HK-2 (cell line): ENCODE results near the gene SIRT4.
"Not testable (repeated sequence)": the region's sequence is repeated elsewhere in the genome, so short reads cannot be mapped to it uniquely, and the experiment has no call there.

Experiments
- DNase-seq: peaks from one replicate; pipeline ENCODE4 v3.0.0-alpha.2; 2018; ENCODE audit not compliant: unreplicated experiment

Gene SIRT4

GRCh38 chr12:120335447-120335846, 33.3 kb downstream of the SIRT4 start:
- DNase-seq, result peak; percentile 75

GRCh38 chr12:120336392-120336791, 34.3 kb downstream of the SIRT4 start:
- DNase-seq, result not testable (repeated sequence)

- DNase-seq, result no peak
Observed at GRCh38 chr12:120337730-120338129, 35.6 kb downstream of the SIRT4 start.

- no peak for DNase-seq
Observed at GRCh38 chr12:120339256-120339655, 37.1 kb downstream of the SIRT4 start.

DNA sequence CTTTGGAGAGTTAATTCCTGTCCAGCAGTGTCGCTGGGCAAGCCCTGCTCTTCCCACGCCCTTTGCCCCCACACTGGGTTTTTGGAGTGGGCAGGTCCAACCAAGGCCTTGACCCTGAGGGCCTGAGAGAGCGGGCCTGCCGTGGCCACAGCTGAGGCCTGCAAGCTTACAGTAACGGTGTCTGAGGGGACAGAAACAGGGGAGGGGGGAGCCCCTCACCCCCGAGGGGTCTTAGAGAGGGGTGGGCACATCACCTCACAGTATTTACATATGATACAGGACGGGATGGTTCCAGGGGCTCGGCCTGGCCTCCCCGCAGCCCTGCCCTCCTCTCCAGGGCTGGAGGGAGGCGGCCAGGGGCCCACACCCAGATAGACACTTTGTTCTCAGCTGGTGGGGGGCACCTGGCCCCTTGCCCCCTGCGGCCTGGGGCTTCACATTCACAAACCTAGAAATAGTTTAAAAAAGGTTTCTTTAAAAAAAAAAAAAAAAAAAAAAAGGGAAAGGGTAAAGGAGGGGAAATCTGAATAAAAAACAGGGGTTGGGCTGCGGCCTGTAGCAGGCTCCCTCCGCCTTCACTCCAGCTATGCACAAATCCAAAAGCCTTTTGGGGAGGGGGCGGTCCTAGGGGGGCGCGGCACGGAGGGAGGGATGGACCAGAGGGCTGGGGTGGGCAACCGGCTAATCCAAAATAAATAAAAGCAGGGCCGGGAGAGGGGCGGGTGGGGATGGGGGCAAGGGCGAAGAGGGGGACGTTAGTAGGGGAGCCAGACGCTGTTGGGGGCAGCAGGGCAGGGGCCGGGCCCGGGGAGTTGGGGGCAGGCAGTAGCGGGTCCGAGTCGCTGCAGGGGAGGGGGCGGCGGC, 40.3 kb downstream of the SIRT4 start:
- DNase-seq, result no peak

GRCh38 chr12:120343039-120343537, 41.0 kb downstream of the SIRT4 start:
- DNase-seq, result no peak

DNA sequence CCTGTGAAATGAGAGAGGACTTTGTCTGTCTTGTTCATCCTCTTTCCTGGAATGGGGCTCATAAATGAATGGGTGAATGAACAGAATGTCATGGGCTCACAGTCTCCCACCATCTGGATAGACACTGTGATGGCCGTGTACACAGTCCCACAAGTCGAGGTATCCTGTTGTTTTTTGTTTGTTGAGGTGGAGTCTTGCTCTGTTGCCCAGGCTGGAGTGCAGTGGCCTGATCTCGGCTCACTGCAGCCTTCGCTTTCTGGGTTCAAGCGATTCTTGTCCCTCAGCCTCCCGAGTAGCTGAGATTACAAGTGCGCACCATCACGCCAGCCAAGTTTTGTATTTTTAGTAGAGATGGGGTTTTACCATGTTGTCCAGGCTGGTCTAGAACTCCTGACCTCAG, 41.6 kb downstream of the SIRT4 start:
- no peak for DNase-seq

- DNase-seq, result no peak
Observed at GRCh38 chr12:120346031-120346430, 43.9 kb downstream of the SIRT4 start.

- DNase-seq, result no peak
Observed at GRCh38 chr12:120346681-120347080, 44.6 kb downstream of the SIRT4 start.

DNA sequence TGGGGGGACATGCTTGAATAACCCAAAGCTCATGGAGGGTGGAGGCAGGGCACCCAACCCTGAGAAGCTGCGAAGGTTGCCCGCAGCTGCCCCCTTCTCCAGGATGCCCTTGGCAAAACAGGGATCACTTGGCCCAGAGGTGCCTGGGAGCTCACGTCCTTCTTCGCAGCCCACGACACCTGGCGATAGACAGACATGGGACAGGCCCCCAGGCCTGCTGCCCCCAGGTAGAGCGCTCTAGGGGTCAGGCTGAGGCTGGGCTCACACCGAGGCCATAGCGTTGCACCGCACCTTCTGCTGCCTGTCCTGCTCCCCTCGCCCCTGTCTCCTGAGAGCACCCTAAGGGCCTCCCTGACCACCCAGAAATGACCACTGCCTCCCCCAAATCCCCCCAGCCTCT, 45.6 kb downstream of the SIRT4 start:
- no peak for DNase-seq

GRCh38 chr12:120350576-120351350, 48.6 kb downstream of the SIRT4 start:
- DNase-seq, result no peak

DNA sequence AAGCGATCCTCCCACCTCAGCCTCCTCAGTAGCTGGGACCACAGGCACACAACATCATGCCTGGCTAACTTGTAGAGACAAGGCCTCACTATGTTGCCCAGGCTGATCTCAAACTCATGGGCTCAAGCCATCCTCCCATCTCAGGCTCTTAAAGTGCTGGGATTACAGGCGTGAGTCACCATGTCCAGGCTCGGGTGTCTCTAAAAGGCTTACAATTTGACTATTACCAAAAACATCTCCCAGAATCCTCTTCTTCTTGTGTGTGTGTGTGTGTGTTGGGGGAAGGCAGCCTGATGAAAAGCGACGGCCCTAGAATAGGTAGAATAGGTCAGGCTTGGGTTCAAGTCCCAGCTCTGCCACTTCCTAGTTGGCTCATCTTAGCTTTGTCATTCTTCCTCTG, 50.0 kb downstream of the SIRT4 start:
- DNase-seq, result peak; percentile 26

GRCh38 chr12:120353136-120353535, 51.0 kb downstream of the SIRT4 start:
- no peak for DNase-seq

DNA sequence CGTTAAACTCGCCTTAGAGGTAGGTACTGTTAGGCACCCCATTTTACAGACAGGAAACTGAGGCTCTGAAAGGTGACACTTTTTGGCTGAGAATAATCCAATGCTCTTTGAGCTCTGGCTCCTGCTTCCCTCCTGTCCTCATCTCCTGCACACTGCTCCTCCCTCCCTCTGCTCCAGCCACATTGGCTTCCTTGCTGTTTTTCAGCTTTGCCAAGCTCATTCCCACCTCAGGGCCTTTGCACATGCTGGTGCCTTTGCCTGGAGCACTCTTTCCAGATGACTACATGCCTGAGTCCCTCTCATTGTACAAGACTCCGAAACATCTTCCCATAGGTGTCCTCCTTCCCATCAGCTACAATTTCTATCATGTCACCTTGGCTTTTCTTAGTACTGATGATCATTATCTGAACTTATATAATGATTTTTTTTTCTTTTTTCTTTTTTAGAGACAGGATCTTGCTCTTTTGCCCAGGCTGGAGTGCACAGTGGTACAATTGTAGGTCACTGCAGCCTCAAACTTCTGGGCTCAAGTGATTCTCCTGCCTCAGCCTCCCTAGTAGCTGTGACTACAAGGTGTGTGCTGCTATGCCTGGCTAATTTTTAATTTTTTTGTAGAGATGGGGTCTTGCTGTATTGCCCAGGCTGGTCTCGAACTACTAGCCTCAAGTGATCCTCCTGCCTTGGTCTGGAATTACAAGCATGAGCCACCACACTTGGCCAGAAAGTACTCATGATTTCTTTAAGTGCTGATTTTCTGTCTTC, 51.6 kb downstream of the SIRT4 start:
- no peak for DNase-seq

GRCh38 chr12:120356567-120357030, 54.5 kb downstream of the SIRT4 start:
- peak; percentile 95 for DNase-seq

DNA sequence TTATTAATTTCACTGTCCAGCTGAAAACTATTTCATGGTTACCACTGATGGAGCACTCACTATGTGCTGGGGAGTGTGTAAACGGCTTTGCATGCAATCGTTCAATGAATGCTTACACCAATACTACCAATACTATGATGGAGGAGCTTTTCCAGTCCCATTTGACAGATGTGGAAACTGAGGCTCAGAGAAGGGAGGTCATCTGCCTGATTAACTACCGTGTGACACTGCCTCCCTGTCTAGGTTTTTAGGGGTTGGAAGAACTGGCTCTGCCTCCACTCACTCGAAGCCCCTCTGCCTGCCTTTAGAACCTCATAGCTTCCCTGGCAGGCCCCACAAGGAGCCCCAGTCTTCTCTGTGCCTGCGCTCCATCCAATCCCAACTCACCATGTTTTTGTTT, 55.0 kb downstream of the SIRT4 start:
- DNase-seq, result no peak

DNA sequence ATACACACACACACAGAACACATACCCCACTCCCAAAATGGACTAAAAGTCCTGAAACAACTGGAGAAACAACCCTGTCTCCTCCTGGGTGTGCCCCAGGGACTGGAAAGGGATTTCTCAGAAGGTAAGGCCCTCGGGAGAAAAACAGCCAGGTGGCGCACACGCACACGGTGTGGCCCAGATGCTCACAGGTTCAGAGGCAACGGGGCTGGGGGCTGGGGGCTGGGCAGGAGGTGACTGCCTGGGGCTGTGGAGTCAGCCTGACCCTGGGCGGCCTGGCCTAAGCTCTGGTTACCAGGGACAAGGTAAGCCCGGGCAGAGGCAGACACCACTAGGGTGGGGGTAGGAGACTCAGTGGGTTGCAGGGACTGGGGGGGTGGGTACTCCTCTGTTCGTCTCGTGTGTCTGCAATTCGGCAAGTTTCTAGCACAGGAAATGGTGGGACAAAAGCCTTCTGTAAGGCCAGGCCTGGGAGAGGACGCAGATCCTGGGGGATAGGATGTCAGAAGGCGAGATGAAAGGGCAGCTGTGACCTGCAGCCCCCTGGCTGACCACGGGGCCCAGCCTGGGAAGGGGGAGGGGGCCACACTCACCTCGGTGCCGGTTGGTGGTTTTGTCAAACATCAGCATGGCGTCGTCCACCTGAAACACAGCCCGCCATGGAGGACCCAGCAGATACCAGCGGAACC, 56.4 kb downstream of the SIRT4 start:
- DNase-seq, result no peak

- DNase-seq, result no peak
Observed at GRCh38 chr12:120359128-120359527, 57.0 kb downstream of the SIRT4 start.

GRCh38 chr12:120361506-120362208, 59.5 kb downstream of the SIRT4 start:
- no peak for DNase-seq
